ENCODE data around the gene FAM161B.

DNA sequence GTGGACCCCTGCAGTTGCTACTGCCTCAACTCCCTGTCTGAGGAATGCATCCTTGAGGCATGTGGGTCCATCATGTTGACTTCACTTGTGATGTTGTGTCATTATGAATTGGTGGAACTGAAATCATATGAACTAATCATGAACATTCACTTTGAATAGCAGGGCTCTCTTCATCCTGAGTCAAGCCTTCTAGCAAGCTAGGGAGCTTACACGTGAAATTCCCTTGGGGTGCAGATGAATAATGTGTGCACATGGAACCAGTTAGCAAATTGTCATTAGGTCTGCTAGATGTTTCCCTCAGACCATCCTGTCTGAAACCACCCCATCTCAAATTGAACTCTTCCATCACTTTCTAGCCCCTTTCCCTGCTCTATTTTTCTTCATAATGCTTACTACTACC is 3.8 kb upstream of the FAM161B start:
- TF ChIP-seq, protein P1, sequence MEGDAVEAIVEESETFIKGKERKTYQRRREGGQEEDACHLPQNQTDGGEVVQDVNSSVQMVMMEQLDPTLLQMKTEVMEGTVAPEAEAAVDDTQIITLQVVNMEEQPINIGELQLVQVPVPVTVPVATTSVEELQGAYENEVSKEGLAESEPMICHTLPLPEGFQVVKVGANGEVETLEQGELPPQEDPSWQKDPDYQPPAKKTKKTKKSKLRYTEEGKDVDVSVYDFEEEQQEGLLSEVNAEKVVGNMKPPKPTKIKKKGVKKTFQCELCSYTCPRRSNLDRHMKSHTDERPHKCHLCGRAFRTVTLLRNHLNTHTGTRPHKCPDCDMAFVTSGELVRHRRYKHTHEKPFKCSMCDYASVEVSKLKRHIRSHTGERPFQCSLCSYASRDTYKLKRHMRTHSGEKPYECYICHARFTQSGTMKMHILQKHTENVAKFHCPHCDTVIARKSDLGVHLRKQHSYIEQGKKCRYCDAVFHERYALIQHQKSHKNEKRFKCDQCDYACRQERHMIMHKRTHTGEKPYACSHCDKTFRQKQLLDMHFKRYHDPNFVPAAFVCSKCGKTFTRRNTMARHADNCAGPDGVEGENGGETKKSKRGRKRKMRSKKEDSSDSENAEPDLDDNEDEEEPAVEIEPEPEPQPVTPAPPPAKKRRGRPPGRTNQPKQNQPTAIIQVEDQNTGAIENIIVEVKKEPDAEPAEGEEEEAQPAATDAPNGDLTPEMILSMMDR (IDR thresholded peaks at IDR 0.05; ENCODE audit: poor library complexity) = no peak
- no peak for TF ChIP-seq EZH2 (IDR thresholded peaks at IDR 0.05; ENCODE audit: borderline replicate concordance)

Data from hepatocyte (in vitro differentiated cells).